ENCODE results near the gene PPP1R1A. TPM values are rescaled to one million over a fixed set of nuclear protein-coding genes. Genes with fewer than 3 reads are reported as not detected.

PPP1R1A gene
- polyA plus RNA-seq, 1 donor (not counting 4 experiments of a cell fraction or from before 2014, with no cell fraction given) = not detected

GRCh38 chr12:54579258-54579657 is 9.2 kb downstream of the PPP1R1A start:
- FAIRE-seq (no peak), DNase-seq (ENCODE audit: low read depth, low spot score) (no peak)
- H3K9me1 ChIP-seq (ENCODE audit: control insufficient read depth, extremely low read depth, insufficient read depth, low read length) = no peaks in the 10 kb centered on the region
- no peak overlapping the region for H3K27ac ChIP-seq (ENCODE audit: control insufficient read depth, insufficient read depth, low read length)
- H3K27me3 ChIP-seq (ENCODE audit: control insufficient read depth, extremely low read depth, insufficient read depth, low read length) = peaks cover 14% of the 10 kb centered on the region
- dilution Hi-C loops (cut with MboI; ENCODE audit: extremely low pct_ligation_motif_present, low sequenced_read_pairs) = no loop called here
- no peak overlapping the region for H3K4me3 ChIP-seq (ENCODE audit: control insufficient read depth in 2 of 3, extremely low read depth in 1 of 3, insufficient read depth in 2 of 3, low read depth in 1 of 3, low read length in 3 of 3)
- H3K36me3 ChIP-seq (ENCODE audit: control insufficient read depth in 2 of 2, extremely low read depth in 1 of 2, insufficient read depth in 2 of 2, low read length in 2 of 2) = no peaks in the 10 kb centered on the region
- no peak for TF ChIP-seq EZH2 (IDR thresholded peaks at IDR 0.05; ENCODE audit: low read length)
- no peak for TF ChIP-seq CTCF (optimal IDR thresholded peaks at IDR 0.05 in 1 of 3, IDR thresholded peaks at IDR 0.05 in 1 of 3, conservative IDR thresholded peaks at IDR 0.05 in 1 of 3; ENCODE audit: extremely low read depth in 1 of 3, insufficient read depth in 2 of 3, low read length in 3 of 3)
- no peaks in the 10 kb centered on the region for H3K9me3 ChIP-seq (ENCODE audit: control insufficient read depth, low read depth, low read length)
- H4K20me1 ChIP-seq (ENCODE audit: control insufficient read depth, extremely low read depth, insufficient read depth, low read length) = no peaks in the 10 kb centered on the region
- no peaks in the 10 kb centered on the region for H3K4me1 ChIP-seq (ENCODE audit: control insufficient read depth, extremely low read depth, insufficient read depth, low read length)
- no peak overlapping the region for H3K9ac ChIP-seq (ENCODE audit: control insufficient read depth, extremely low read depth, insufficient read depth, low read length)
- H3K4me2 ChIP-seq (ENCODE audit: control insufficient read depth, extremely low read depth, insufficient read depth, low read depth, low read length) = no peak overlapping the region
- H3K79me2 ChIP-seq (ENCODE audit: control insufficient read depth, insufficient read depth, low read length) = no peaks in the 10 kb centered on the region
- H2AFZ ChIP-seq (ENCODE audit: control insufficient read depth, low read length) = no peak overlapping the region

- FAIRE-seq = no peak
- Histone ChIP-seq H4K20me1 (ENCODE audit: control insufficient read depth, extremely low read depth, insufficient read depth, low read length) (no peaks in the 10 kb centered on the region), H2AFZ (ENCODE audit: control insufficient read depth, low read length) (no peak overlapping the region), H3K4me2 (ENCODE audit: control insufficient read depth, extremely low read depth, insufficient read depth, low read depth, low read length) (no peak overlapping the region), H3K27ac (ENCODE audit: control insufficient read depth, insufficient read depth, low read length) (no peak overlapping the region), H3K79me2 (ENCODE audit: control insufficient read depth, insufficient read depth, low read length) (no peaks in the 10 kb centered on the region), H3K27me3 (ENCODE audit: control insufficient read depth, extremely low read depth, insufficient read depth, low read length) (peaks cover 10% of the 10 kb centered on the region), H3K4me3 (ENCODE audit: control insufficient read depth in 2 of 3, extremely low read depth in 1 of 3, insufficient read depth in 2 of 3, low read depth in 1 of 3, low read length in 3 of 3) (no peak overlapping the region), H3K9me1 (ENCODE audit: control insufficient read depth, extremely low read depth, insufficient read depth, low read length) (no peaks in the 10 kb centered on the region), H3K9ac (ENCODE audit: control insufficient read depth, extremely low read depth, insufficient read depth, low read length) (no peak overlapping the region), H3K9me3 (ENCODE audit: control insufficient read depth, low read depth, low read length) (no peaks in the 10 kb centered on the region), H3K4me1 (ENCODE audit: control insufficient read depth, extremely low read depth, insufficient read depth, low read length) (no peaks in the 10 kb centered on the region), H3K36me3 (ENCODE audit: control insufficient read depth in 2 of 2, extremely low read depth in 1 of 2, insufficient read depth in 2 of 2, low read length in 2 of 2) (no peaks in the 10 kb centered on the region)
- dilution Hi-C loops (cut with MboI; ENCODE audit: extremely low pct_ligation_motif_present, low sequenced_read_pairs) = no loop called here
- no peak for TF ChIP-seq EZH2 (IDR thresholded peaks at IDR 0.05; ENCODE audit: low read length)
- TF ChIP-seq CTCF (optimal IDR thresholded peaks at IDR 0.05 in 1 of 3, IDR thresholded peaks at IDR 0.05 in 1 of 3, conservative IDR thresholded peaks at IDR 0.05 in 1 of 3; ENCODE audit: extremely low read depth in 1 of 3, insufficient read depth in 2 of 3, low read length in 3 of 3) = no peak
- DNase-seq (ENCODE audit: low read depth, low spot score) = no peak
Observed at GRCh38 chr12:54578778-54579177, 9.7 kb downstream of the PPP1R1A start.
